ENCODE data around the gene SOX21.

The SOX21 gene

GRCh38 chr13:94709001-94709834 lies 3.1 kb downstream of the SOX21 start:
- no peak overlapping the region for H3K23ac ChIP-seq (ENCODE audit: low read depth, low read length, poor library complexity)
- no peak overlapping the region for H3K18ac ChIP-seq (ENCODE audit: low read length)
- peaks cover 3 to 42% of the 10 kb centered on the region in 2 donors for H3K36me3 ChIP-seq (replicated peaks in 1 of 2; ENCODE audit: control insufficient read depth in 2 of 2, insufficient read depth in 2 of 2, low read length in 2 of 2)
- H2BK5ac ChIP-seq (ENCODE audit: low read length) = no peak overlapping the region
- H3K9ac ChIP-seq (ENCODE audit: low read depth, low read length, poor library complexity) = no peak overlapping the region
- H3K9me3 ChIP-seq (replicated peaks in 1 of 2; ENCODE audit: control insufficient read depth in 2 of 2, insufficient read depth in 1 of 2, low read depth in 1 of 2, low read length in 2 of 2) = peaks cover 0 to 15% of the 10 kb centered on the region in 2 donors
- no peak overlapping the region for H2AFZ ChIP-seq (ENCODE audit: low read length)
- H2AK5ac ChIP-seq (ENCODE audit: low read depth, low read length) = no peak overlapping the region
- no peak overlapping the region for H4K8ac ChIP-seq (ENCODE audit: low read depth, low read length)
- peak overlapping the region; percentile 98 for H3K27ac ChIP-seq (replicated peaks; ENCODE audit: low read length)
- no peak overlapping the region for H3K14ac ChIP-seq (ENCODE audit: low read length)
- peak overlapping the region; percentile 73 to 79 for H3K4me3 ChIP-seq (ENCODE audit: low read length in 2 of 2)
- H3K4me1 ChIP-seq (ENCODE audit: control insufficient read depth in 2 of 2, insufficient read depth in 1 of 2, low read depth in 1 of 2, low read length in 2 of 2) = peaks cover 11 to 13% of the 10 kb centered on the region in 2 donors
- no peak overlapping the region for H3K4ac ChIP-seq (ENCODE audit: low read length)
- peaks cover 0 to under 1% (median 0%) of the 10 kb centered on the region in 3 experiments for H3K27me3 ChIP-seq (ENCODE audit: control insufficient read depth in 3 of 3, insufficient read depth in 3 of 3, low read depth in 1 of 3, low read length in 3 of 3)
- H4K91ac ChIP-seq (ENCODE audit: low read depth, low read length, poor library complexity) = no peak overlapping the region
- no peak for DNase-seq (ENCODE audit: low spot score)
- H3K4me2 ChIP-seq (ENCODE audit: insufficient read depth, low read length, poor library complexity, severe bottlenecking) = no peak overlapping the region
- no CpG with 5 or more reads among the region's 7 CpGs for WGBS, 2 donors (ENCODE audit: extremely low coverage in 2 of 2, insufficient read length in 2 of 2, insufficient replicate concordance in 1 of 2)
- H3K79me1 ChIP-seq (ENCODE audit: low read depth, low read length) = peaks cover 6% of the 10 kb centered on the region
- H2BK12ac ChIP-seq (ENCODE audit: low read length) = no peak overlapping the region
- H2BK15ac ChIP-seq (ENCODE audit: low read length) = no peak overlapping the region
- H2BK120ac ChIP-seq (ENCODE audit: low read depth, low read length) = no peak overlapping the region

GRCh38 chr13:94708031-94708859 lies 4.1 kb downstream of the SOX21 start:
- Histone ChIP-seq H3K9ac (ENCODE audit: low read depth, low read length, poor library complexity) (peak overlapping the region; percentile 86), H3K4ac (ENCODE audit: low read length) (no peak overlapping the region), H3K18ac (ENCODE audit: low read length) (peak overlapping the region; percentile 97), H2AFZ (ENCODE audit: low read length) (no peak overlapping the region), H3K27ac (replicated peaks; ENCODE audit: low read length) (peak overlapping the region; percentile 98), H4K91ac (ENCODE audit: low read depth, low read length, poor library complexity) (no peak overlapping the region), H3K23ac (ENCODE audit: low read depth, low read length, poor library complexity) (no peak overlapping the region), H4K8ac (ENCODE audit: low read depth, low read length) (no peak overlapping the region), H3K79me1 (ENCODE audit: low read depth, low read length) (peaks cover 4% of the 10 kb centered on the region), H3K36me3 (replicated peaks in 1 of 2; ENCODE audit: control insufficient read depth in 2 of 2, insufficient read depth in 2 of 2, low read length in 2 of 2) (peaks cover 3 to 42% of the 10 kb centered on the region in 2 donors), H2BK120ac (ENCODE audit: low read depth, low read length) (no peak overlapping the region), H3K27me3 (ENCODE audit: control insufficient read depth in 3 of 3, insufficient read depth in 3 of 3, low read depth in 1 of 3, low read length in 3 of 3) (peaks cover 0 to 11% (median 0%) of the 10 kb centered on the region in 3 experiments), H3K4me1 (ENCODE audit: control insufficient read depth in 2 of 2, insufficient read depth in 1 of 2, low read depth in 1 of 2, low read length in 2 of 2) (peaks cover 11 to 18% of the 10 kb centered on the region in 2 donors), H2AK5ac (ENCODE audit: low read depth, low read length) (no peak overlapping the region), H3K4me2 (ENCODE audit: insufficient read depth, low read length, poor library complexity, severe bottlenecking) (peak overlapping the region; percentile 63), H2BK12ac (ENCODE audit: low read length) (no peak overlapping the region), H2BK15ac (ENCODE audit: low read length) (no peak overlapping the region), H3K4me3 (ENCODE audit: low read length in 2 of 2) (peak overlapping the region; percentile 79 to 88), H3K14ac (ENCODE audit: low read length) (peak overlapping the region; percentile 43), H2BK5ac (ENCODE audit: low read length) (peak overlapping the region; percentile 95), H3K9me3 (replicated peaks in 1 of 2; ENCODE audit: control insufficient read depth in 2 of 2, insufficient read depth in 1 of 2, low read depth in 1 of 2, low read length in 2 of 2) (peaks cover 0 to 25% of the 10 kb centered on the region in 2 donors)
- WGBS, 2 donors (ENCODE audit: extremely low coverage in 2 of 2, insufficient read length in 2 of 2, insufficient replicate concordance in 1 of 2) = no CpG with 5 or more reads among the region's 31 CpGs
- DNase-seq (ENCODE audit: low spot score) = peak; percentile 91

- DNase-seq (ENCODE audit: low spot score) = no peak
- H3K9me3 ChIP-seq (replicated peaks in 1 of 2; ENCODE audit: control insufficient read depth in 2 of 2, insufficient read depth in 1 of 2, low read depth in 1 of 2, low read length in 2 of 2) = peaks cover 0 to 32% of the 10 kb centered on the region in 2 donors
- H4K91ac ChIP-seq (ENCODE audit: low read depth, low read length, poor library complexity) = peak overlapping the region; percentile 60
- H2BK120ac ChIP-seq (ENCODE audit: low read depth, low read length) = no peak overlapping the region
- H2BK5ac ChIP-seq (ENCODE audit: low read length) = peak overlapping the region; percentile 95
- peak overlapping the region; percentile 54 for H2BK15ac ChIP-seq (ENCODE audit: low read length)
- peaks cover 11 to 18% of the 10 kb centered on the region in 2 donors for H3K4me1 ChIP-seq (ENCODE audit: control insufficient read depth in 2 of 2, insufficient read depth in 1 of 2, low read depth in 1 of 2, low read length in 2 of 2)
- H3K23ac ChIP-seq (ENCODE audit: low read depth, low read length, poor library complexity) = no peak overlapping the region
- peak overlapping the region; percentile 97 for H3K18ac ChIP-seq (ENCODE audit: low read length)
- H2BK12ac ChIP-seq (ENCODE audit: low read length) = no peak overlapping the region
- H3K4me2 ChIP-seq (ENCODE audit: insufficient read depth, low read length, poor library complexity, severe bottlenecking) = peak overlapping the region; percentile 77
- H3K79me1 ChIP-seq (ENCODE audit: low read depth, low read length) = peaks cover 4% of the 10 kb centered on the region
- H2AK5ac ChIP-seq (ENCODE audit: low read depth, low read length) = peak overlapping the region; percentile 10
- WGBS, 2 donors (ENCODE audit: extremely low coverage in 2 of 2, insufficient read length in 2 of 2, insufficient replicate concordance in 1 of 2) = 67% methylated on average over 1 of the region's 41 CpGs; no CpG with 5 or more reads in 1 of the 2 donors
- no peak overlapping the region for H3K4ac ChIP-seq (ENCODE audit: low read length)
- H3K27me3 ChIP-seq (ENCODE audit: control insufficient read depth in 3 of 3, insufficient read depth in 3 of 3, low read depth in 1 of 3, low read length in 3 of 3) = peaks cover 0 to 18% (median 0%) of the 10 kb centered on the region in 3 experiments
- H3K4me3 ChIP-seq (ENCODE audit: low read length in 2 of 2) = peak overlapping the region; percentile 79 to 88
- peak overlapping the region; percentile 95 for H4K8ac ChIP-seq (ENCODE audit: low read depth, low read length)
- peak overlapping the region; percentile 98 for H3K27ac ChIP-seq (replicated peaks; ENCODE audit: low read length)
- H3K14ac ChIP-seq (ENCODE audit: low read length) = peak overlapping the region; percentile 10
- H3K9ac ChIP-seq (ENCODE audit: low read depth, low read length, poor library complexity) = peak overlapping the region; percentile 93
- H3K36me3 ChIP-seq (replicated peaks in 1 of 2; ENCODE audit: control insufficient read depth in 2 of 2, insufficient read depth in 2 of 2, low read length in 2 of 2) = peaks cover 3 to 42% of the 10 kb centered on the region in 2 donors
- no peak overlapping the region for H2AFZ ChIP-seq (ENCODE audit: low read length)
These were observed 4.8 kb downstream of the SOX21 start for GRCh38 chr13:94707400-94708021.

Measured in neuronal stem cell (in vitro differentiated cells).